Head of caudate nucleus (tissue), 42 donors: Measurements from ENCODE around the gene ZNF609.
"Not testable (repeated sequence)": the region's sequence is repeated elsewhere in the genome, so short reads cannot be mapped to it uniquely, and the experiment has no call there.

Experiments used
- DNase-seq, 42 donors: peaks; one replicate each; pipeline versions ENCODE4 v3.0.0 to v3.0.0-alpha.2; 2020 to 2021; ENCODE audit warnings: mixed read lengths in 7 of 42
- intact Hi-C: fragments of 100-400 bp; cut with DNase I; formaldehyde crosslinking; loops from one replicate; pipeline ENCODE4 v1.15.0; 2022

The ZNF609 gene

DNA sequence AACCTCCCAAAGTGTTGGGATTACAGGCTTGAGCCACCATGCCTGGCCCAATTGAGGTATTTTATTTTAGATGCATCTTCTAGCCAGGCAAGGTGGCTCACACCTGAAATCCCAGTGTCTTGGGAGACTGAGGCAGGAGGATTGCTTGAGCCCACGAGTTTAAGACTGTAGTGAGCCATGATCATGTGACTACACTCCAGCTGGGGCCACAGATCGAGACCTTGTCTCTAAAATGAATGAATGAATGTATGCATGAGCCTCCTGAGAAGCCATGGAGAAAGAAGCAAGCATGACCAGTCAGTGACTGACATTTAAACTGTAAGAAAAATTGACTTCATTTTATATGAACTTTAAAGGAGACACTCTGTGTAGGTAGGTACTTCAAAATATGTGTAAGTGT lies 105.7 kb downstream of the ZNF609 start:
- no peak for DNase-seq
- intact Hi-C loops, result no loop called here

DNA sequence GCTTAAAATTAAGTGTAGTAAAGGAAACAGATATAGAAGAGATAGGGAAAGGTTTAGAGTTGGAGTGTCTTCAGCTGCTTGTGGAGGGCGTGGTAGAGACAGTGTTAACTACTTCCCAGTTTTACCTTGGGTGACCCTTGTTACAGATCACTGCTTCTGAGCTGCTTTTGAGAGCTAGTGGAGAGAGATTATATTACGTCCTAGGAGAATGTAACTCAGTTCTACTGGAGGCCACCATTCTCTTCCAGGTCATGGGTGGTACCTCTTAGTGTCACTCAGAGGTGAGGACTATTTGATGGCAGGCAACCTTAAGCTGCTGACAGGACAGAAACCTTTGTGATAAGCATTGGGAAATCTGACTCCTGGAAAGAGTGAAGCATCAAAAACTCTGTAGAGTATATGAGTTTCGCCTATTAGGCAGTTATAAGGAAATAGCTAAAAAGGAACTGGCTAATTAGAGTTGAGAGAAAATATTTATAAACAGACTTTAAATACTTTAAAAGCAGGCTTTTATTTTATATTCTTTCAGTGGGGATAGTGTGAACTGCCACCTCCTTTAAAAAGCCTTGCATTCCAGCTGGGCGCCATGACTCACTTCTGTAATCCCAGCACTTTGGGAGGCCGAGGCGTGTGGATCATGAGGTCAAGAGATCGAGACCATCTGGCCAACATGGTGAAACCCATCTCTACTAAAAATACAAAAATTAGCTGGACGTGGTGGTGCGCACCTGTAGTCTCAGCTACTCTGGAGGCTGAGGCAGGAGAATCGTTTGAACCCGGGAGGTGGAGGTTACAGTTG lies 106.5 kb downstream of the ZNF609 start:
- intact Hi-C loops, result no loop called here
- DNase-seq, result no peak

DNA sequence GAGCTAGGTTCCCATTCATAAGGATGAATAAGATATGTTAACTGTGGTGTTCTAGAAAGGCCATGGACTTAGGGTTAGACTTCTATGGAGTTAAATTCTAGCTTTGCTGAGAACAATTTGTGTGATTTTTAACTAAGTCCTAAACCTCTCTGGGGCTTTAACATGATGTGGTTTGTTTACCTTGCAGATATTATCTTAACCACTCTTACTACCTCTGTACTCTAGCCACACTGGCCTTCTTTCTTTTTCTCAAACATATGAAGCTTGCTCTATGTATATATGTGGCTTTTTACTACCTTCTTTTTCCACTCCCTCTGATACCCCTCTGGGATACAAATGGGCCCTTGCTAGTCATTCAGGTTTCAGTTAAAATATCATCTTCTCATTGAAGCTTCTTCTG lies 108.4 kb downstream of the ZNF609 start:
- DNase-seq, result no peak
- intact Hi-C loops, result no loop called here

DNA sequence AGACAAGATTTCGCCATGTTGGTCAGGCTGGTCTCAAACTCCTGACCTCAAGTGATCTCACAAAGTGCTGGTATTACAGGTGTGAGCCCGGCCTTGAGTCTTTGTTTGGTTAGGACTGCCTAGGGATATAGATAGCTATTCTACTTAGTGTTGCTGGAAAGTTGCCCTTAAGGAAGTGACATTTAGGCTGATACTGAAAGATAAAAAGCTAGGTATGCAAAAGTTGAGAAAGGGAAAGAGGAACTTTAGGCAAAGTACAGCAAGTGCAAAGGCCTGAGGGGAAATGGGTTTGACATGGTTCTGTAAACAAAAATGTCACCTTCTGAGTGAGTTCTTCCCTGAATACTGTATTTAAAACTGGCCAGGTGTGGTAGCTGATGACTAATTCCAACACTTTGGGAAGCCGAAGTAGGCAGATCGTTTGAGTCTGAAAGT lies 111.5 kb downstream of the ZNF609 start:
- intact Hi-C loops, result no loop called here
- DNase-seq, result no peak

DNA sequence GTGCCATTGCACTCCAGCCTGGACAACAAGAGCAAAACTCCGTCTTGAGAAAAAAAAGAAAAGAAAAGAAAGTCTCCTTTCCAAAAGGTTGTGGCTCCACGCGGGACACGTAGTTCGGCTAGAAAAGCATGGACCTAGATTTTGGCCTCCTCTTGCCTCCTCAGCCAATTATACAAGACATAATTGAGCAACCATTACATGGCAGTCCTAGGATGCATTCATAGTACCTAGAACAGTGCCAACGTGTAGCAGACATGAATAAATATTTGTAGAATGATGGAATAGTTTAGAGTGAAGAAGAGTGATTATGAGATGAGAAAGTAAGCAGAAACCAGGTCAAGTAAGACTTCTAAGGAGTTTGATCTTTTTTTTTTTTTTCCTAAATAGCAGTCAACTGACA lies 112.5 kb downstream of the ZNF609 start:
- intact Hi-C loops, result no loop called here
- DNase-seq, result no peak

DNA sequence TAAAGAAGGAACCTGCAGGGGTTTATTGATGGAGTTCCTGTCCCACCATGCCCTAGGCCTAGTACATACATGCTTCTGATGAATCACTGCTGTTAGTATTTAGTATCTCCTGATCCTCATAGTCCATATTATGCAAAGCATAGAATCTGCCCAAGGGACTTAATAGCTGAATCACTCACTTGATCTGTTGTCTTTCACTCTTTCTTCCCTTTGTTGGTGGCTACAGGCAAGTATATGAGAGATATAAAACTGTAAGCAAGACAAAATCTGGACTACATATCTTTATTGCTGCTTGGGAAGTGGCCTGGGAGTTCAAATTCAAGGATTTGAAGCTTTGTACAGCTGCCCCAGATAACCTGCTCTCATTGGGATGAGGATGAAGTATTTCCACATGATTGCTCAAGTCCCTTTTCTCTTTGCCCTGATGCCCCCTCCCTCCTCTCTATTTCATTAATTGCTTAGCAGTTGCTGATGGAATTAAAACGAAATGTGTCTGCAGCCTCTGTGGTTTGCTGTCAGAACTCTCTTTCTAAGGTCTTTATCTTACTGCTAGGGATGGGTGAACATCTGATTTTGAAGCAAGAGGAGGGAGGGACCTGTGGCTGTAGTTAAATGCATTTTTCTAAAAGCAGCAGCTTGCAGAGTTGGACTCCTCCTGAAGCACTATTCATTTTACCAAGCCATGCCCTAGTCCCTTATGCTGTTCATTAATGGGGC lies 114.1 kb downstream of the ZNF609 start:
- DNase-seq, result no peak
- intact Hi-C loops, result no loop called here

DNA sequence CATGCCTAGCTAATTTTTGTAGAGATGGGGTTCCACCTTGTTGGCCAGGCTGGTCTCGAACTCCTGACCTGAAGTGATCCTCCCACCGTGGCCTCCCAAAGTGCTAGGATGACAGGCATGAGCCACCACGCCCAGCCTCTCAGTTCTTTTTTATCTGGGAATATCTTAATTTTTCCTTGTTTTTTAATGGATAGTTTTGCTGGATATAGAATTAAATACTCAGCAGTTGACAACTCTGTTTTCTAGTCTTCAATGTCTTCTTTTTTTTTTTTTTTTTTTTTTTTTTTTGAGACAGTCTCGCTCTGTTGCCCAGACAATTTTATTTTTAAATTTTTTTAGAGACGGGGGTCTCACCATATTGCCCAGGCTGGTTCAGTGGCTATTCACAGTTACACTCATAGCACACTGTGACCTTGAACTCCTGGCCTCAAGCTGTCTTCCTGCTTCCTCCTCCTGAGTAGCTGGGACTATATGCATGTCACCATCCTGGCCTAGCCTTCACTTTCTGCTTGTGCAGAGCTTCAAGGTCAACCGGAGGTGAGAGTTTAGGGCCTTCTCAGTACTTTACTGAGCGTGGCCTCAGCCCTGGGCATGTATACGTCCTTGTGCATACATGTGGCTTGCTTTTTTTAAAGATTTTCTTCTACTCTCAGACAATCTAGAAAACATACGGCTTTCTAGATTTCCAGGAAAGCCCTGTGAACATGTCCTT lies 120.5 kb downstream of the ZNF609 start:
- DNase-seq, result no peak
- intact Hi-C loops, result no loop called here

DNA sequence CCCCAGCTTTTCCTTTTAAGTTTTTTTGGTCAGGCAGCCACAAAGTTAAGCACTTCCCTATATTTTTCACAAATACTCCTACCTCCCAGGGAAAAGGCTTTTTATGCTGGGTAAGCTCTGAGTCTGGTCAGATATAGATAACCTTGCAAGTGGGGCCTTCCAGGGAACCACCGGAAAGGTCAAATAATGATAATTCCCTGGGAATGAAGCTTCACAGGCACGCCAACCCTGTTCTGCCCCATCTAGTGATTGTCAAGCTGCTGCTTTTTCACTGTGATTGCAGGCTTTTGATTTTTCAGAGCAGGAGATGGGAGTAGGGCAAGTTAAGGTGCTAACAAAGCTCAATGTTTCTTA lies 121.0 kb downstream of the ZNF609 start:
- intact Hi-C loops, result no loop called here
- DNase-seq, result no peak

DNA sequence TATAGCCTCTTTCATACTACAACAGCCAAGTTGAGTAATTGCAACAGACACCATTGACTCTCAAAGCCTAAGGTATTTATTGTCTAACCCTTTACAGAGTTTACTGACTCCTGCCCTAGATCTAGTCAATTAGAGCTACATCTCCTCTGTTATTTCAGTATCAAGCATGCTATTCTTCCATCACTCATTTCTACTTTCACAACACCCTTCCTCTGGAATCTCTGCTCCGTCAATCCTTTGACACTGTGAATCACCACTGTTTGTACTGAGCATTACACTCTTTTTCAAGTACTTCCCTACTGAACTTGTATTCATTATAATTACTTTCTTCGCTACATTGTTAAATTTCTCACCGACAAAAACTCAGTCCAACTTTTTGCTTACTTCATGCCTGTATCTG lies 121.8 kb downstream of the ZNF609 start:
- intact Hi-C loops, result no loop called here
- no peak for DNase-seq

DNA sequence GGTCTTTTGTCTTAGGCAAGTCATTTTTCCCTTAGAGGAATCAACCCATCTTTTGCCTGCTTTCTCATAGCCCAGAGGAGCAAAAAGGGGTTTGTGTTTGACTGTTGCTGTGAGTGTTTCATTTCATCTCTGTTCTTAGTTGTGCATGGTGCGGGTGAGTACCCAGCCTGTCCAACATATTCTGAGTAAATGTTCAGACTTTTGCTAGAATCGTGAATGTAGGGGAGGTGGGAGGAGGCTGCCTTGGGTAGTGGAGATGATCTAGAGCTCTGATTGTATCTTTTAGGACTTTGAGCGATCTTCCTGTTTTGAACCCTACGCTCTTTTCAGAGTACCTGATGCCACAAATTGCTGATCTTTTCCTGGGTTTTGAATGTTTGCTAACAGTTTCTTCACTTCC lies 123.1 kb downstream of the ZNF609 start:
- intact Hi-C loops, result no loop called here
- no peak for DNase-seq

DNA sequence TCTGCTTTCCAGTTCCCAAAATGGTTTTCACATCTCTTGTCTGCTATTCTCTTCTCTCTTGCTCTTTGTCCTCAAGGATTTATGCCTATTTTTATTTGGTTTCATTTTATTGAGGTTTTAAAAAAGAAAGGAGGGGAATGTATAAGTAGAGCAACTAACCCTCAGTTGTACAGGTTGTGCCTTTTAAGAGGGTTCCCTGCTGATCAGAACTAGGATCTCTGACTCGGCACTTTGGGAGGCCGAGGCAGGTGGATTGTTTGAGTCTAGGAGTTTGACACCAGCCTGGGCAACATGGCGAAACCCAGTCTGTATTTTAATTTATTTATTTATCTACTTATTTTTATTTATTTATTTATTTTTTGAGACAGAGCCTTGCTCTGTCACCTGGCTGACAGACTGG lies 123.6 kb downstream of the ZNF609 start:
- intact Hi-C loops, result no loop called here
- DNase-seq, result no peak

DNA sequence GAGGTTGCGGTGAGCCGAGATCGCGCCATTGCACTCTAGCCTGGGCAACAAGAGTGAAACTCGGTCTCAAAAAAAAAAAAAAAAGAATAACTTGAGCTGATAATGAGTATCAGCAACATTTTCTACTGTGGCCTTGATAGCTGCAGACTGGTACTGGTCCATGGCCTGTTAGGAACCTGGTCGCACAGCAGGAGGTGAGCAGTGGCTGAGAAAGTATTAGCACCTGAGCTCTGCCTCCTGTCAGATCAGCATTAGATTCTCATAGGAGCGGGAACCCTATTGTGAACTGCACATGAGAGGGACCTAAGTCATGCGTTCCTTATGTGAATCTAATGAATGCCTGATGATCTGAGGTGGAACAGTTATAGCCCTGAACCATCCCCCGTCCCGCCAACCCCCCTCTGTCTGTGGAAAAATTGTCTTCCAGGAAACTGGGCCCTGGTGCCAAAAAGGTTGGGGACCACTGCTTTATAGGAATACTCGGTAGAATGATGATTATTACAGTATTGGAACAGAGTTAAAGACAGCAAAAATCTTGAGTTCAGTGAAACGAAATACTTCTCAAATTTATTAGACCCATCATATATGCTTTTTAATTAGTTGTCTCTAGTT lies 126.0 kb downstream of the ZNF609 start:
- intact Hi-C loops, result no loop called here
- no peak for DNase-seq

DNA sequence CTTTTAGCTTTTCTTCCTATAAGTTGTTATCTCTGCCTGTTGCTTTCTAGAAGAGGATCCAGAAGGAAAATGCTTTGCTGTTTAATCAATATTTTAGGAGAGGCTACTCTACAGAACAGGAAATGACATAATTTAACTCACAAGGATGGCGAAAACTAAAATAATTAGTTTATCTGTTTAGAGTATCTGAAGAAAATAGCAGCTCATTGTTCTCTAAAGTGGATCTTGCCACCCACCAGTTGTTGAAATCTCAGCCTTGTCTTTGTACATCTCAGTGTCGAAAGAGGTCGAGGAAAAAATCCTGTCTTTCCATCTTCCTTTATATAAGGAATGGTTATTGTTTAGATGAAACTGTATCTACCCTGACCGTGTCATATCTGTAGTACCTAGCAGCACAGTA lies 126.6 kb downstream of the ZNF609 start:
- intact Hi-C loops, result no loop called here
- DNase-seq, result no peak

DNA sequence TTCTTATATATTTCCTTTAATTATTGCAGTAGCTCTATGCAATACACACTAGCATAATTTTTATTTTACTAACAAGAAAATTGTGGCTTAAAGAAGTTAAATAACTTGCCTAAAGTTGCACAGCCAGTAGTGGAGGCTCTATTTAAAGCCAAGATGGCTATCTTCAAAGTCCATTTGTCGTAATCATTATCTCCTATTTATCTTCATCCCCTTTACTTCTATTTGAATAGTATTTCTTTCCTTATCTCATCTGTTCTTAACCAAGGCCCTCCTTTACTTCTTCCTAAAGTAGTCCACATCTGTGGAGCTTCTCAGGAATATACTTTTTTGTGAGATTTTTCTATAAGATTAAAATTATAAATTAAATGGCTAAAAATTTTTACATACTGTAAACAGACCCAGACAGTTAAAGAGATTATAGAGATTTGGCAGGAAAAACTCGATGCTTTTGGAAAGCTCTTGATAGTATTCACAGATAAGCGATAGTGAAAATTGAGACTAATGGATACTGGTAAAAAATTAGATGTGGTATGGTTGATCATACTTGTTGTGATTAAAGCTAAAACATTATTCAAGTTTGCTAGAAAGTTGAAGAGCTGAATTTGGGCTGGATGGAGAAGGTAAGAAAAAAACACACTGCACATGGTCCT lies 129.2 kb downstream of the ZNF609 start:
- intact Hi-C loops, result no loop called here
- DNase-seq, result no peak

DNA sequence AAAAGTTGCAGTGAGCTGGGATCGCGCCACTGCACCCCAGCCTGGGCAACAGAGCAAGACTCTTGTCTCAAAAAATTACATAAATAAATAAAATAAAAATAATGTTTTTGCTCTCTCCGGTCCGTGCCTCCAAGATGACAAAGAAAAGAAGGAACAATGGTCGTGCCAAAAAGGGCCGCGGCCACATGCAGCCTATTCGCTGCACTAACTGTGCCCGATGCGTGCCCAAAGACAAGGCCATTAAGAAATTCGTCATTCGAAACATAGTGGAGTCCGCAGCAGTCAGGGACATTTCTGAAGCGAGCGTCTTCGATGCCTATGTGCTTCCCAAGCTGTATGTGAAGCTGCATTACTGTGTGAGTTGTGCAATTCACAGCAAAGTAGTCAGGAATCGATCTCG lies 132.5 kb downstream of the ZNF609 start:
- DNase-seq, intact Hi-C loops: not testable (repeated sequence)

DNA sequence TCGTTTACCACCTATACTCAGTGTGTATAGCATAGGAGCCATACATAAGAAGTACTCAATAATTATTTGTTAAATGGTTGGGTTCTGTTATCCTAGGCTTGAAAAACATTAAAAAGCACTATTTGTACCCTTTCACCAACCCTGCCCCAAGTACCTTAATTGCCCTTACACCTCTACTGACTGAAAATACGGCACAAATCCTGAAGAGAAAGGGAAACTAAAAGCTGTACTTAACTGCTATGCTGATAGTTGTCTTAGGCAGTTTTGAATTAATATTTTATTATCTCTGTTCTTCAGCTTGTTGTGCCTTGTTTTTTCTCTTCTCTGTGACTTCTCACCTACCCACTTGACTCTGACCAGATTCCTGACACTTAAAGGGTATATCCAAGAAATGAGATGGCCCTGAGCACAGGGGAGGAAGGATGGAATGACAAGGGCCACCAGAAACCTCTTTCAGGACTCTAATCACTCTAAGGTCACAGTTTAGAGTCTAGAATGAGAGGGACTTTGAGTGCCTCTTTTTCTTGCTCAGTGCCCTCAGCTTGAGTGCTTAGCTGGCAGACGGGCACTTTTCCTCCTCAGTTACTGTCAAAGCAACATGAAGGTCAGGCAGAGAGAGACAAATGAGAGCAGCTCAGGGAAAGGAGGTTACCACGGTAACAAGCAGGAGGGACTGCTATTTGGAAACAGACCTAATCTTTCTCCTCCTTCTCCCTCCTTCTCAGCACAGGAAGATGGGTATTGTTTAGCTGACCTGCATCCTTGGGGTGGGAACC lies 136.5 kb downstream of the ZNF609 start:
- intact Hi-C loops, result no loop called here
- DNase-seq, result peak in 29 of 42 donors; percentile 11 to 71 (median 39)

DNA sequence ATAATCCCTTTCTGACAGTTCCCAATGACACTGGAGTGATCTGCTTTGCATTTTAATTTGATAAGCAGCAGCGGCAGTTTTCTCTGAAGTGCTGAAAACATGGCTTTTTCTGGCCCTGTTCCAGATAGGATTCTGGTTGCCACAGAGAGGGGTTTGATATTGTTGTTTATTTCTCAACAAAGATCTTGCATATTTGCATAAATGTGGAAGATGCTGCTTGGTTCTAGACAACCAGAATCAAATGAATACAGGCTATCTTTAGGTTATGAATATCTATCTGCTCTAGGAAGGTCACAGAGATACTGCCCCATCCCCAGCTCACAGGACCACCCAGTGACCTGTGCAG lies 137.1 kb downstream of the ZNF609 start:
- intact Hi-C loops, result no loop called here
- DNase-seq, result peak in 1 of 42 donors; percentile 21

DNA sequence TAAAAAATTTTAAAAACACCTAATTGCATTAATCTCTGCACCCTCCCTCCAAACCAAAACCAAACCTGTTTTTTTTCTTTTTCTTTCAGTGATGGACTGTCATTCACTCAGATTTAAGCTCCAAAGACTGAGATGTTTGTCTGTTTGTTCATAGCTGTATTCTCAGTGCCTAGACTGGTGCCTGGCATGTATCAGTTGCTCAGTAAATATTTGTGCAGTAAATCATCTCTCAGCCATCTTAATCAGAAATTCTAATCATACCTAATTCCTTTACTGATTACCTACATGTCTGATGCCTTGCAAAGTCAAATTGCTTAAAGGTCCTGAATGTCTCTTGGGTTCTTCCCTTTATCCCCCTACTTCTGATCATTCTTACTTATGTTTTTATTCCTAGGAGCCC lies 138.8 kb downstream of the ZNF609 start:
- no peak for DNase-seq
- intact Hi-C loops, result no loop called here

DNA sequence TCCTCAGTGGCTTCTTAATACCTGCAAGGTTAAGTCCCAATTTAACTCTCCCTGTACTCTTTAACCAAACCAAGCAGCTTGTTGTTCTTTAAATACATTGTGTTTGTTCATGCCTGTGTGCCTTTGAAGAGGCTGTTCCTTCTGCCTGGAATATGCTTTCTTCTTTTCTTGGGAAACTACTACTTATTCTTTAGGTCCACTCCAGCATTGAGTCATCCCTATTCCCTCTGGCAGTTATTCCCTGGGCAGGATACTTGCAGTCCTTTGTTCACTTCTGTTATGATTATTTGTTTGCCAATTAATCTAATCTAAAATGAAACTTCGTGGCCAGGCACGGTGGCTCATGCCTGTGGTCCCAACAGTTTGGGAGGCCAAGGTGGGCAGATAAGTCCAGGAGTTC lies 139.3 kb downstream of the ZNF609 start:
- intact Hi-C loops, result no loop called here
- no peak for DNase-seq
